HG03565 (cell line): ENCODE results near the gene CLCA2.

Experiments
- ATAC-seq: cut with Tn5 transposase; IDR thresholded peaks from one replicate; pipeline ENCODE4 v1.9.1; 2021; ENCODE audit warnings: mild to moderate bottlenecking, moderate library complexity; ENCODE audit not compliant: unreplicated experiment

Gene CLCA2, protein sequence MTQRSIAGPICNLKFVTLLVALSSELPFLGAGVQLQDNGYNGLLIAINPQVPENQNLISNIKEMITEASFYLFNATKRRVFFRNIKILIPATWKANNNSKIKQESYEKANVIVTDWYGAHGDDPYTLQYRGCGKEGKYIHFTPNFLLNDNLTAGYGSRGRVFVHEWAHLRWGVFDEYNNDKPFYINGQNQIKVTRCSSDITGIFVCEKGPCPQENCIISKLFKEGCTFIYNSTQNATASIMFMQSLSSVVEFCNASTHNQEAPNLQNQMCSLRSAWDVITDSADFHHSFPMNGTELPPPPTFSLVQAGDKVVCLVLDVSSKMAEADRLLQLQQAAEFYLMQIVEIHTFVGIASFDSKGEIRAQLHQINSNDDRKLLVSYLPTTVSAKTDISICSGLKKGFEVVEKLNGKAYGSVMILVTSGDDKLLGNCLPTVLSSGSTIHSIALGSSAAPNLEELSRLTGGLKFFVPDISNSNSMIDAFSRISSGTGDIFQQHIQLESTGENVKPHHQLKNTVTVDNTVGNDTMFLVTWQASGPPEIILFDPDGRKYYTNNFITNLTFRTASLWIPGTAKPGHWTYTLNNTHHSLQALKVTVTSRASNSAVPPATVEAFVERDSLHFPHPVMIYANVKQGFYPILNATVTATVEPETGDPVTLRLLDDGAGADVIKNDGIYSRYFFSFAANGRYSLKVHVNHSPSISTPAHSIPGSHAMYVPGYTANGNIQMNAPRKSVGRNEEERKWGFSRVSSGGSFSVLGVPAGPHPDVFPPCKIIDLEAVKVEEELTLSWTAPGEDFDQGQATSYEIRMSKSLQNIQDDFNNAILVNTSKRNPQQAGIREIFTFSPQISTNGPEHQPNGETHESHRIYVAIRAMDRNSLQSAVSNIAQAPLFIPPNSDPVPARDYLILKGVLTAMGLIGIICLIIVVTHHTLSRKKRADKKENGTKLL

DNA sequence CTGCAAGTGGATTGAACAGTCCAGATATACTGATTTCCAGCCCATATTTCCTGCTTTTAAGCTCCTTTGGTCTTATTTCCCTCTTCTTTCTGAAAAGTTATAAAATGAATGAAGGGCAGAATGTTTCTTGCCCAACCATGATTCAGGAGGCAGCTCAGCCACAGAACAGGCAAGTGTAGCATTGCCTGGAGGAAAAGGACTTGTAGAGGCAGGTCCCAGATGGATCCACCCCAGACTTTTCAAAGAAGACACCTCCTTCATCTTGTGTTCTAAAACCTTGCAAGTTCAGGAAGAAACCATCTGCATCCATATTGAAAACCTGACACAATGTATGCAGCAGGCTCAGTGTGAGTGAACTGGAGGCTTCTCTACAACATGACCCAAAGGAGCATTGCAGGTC lies at the start of gene CLCA2:
TSS of gene CLCA2 (plus strand) at position 299 of the 400 bp plus-strand sequence. CDS start at position 376, 77 bp downstream.
- no peak for ATAC-seq

DNA sequence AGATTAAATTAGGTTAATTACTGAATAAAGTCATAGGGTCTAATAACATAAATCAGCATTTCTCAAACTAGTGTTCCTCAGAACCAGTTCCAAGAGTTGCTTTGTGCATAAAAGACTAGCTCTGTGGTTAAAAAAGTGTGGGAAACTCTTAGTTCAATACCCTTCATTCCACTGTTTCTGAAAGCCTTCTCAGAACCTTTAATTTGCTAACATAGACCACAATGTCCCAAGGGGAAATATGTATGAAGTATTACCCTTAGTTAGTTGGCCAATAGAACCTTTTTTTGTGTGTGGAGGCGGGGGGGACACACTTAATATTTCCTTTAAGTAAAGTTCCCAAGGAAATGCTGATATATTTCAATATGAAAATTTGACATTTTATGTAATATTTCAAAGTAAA lies 48.3 kb upstream of the CLCA2 start:
- ATAC-seq: no peak

DNA sequence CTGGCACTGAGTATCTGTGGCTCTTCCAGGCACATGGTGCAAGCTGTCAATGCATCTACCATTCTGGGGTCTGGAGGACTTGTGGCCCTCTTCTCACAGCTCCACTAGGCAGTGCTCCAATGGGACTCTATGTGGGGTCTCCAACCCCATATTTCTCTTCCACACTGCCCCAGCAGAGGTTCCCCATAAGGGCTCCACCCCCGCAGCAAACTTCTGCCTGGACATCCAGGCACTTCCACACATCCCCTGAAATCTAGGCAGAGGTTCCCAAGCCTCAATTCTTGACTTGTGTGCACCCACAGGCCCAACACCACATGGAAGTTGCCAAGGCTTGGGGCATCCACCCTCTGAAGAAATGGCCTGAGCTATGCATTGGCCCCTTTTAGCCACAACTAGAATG lies 46.6 kb upstream of the CLCA2 start:
- ATAC-seq: no peak

DNA sequence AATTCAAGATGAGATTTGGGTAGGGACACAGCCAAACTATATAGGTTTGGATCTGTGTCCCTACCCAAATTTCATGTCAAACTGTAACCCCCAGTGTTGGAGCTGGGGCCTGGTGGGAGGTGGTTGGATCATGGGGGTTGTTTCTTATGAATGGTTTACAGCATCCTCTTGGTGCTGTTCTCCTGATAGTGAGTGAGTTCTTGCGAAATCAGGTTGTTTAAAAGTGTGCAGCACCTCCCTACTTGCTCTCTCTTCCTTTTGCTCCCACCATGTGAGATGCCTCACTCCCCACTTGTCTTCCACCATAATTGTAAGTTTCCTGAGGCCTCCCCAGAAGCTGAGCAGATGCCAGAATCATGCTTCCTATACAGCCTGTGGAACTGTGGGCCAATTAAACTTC lies 45.2 kb upstream of the CLCA2 start:
- ATAC-seq: no peak

DNA sequence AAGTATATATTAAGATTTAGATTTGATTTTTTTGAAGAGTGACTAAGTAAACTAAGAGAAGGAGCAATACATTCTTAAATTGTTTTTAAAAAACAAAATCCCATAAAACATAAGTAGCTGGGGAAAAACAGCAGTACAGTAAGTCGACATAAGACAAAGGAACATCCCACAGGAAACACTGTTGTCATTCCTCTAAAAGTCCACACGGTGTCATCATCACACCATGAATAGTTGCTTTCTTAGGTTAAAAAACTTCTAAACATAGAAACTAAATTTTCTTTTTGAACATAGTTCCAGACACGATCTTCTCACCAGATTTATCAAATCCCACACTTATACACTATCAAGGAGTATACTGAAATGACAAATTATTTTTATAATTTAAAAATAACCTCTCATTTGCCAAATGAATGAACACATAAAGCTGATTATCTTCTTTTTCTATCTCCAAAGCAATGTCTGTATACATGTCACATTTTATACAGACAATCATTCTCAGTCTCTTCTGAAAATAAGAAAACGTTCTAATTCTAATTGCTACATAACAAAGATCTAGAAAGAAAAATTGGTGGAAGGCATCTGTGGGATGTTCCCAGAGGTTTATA lies 43.6 kb upstream of the CLCA2 start:
- peak; percentile 73 for ATAC-seq

DNA sequence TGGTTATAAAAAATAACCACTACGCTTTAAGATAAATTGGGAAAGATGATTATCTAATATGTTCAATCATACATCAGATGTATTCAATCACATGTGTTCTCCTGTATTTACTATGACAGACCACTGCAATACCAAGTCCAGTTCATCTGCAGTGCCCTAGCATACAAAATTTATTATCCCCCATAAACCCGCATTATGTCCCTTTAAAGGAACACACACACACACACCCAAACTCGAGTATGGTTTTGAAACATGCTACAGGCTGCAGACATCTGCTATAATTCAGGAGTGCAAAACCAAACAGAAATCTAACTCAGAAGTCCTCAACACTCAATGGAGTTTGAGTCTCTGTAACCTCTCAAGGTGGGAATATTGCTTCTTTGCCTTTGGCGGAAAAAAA lies 42.7 kb upstream of the CLCA2 start:
- no peak for ATAC-seq

DNA sequence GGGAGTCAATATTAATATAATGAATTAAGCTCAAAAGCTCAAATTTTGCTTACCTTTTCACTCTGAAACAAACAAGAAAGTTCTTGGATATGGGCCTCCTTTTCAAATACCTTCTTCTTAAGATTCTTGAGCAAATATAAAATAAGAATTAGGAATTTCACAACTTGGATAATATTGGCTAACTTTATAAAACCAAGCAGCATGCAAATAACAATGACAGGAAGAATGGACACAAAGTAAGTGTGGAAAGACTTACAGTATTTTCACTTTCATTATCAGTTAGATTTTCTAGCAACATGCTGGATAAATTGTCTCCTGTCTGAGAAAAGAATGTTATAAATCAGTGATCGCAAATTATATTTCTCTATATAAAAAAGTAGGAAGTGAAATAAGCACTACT lies 41.1 kb upstream of the CLCA2 start:
- peak; percentile 42 for ATAC-seq

DNA sequence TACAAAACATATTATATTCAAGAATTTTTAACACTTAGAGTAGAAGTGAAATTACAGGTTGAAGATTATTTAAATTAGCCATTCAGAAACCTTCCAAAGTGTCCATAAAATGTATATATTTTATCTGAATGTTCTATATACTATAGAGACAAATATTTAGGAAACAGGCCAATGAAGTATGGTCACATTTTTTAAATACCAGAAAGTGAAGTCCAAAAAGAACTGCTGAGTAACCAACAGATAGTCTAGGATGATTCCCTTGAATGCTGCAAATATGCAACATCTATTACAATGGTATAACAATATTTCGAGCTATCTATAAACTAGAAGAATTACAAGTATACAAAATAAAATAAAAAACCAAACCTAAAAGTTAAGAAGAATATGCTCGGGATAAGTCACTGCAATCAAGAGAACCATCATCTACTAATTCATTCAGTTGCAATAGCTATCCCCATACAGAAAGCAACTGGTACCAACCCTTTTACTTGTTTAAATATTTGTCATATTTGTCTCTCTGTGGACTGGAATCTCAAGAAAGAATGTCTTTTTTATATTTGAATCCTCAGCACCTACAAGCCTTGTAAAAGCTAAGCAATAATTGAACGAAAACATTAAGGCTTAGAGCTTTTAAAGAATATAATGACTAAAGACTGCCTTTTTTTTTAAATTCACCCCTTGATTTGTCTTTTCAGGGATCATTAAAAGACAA lies 35.9 kb upstream of the CLCA2 start:
- no peak for ATAC-seq

DNA sequence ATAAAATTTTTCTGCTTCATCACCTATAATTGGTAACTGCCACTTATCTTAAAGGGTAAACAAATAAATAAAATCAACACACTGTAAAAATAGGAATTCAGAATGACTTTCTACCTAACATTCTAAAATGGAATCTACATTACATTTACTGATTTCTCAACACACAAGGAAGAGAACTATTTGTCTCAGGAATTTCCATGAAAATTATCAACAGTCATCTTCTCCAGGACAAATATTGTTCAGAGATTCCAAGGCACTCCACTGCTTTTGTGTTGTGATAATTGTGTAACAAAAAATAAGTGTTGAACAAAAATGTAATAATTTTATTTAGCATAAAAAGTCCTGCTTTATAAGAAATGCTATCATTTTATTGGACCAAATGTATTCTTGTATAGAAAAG lies 35.2 kb upstream of the CLCA2 start:
- ATAC-seq: no peak

DNA sequence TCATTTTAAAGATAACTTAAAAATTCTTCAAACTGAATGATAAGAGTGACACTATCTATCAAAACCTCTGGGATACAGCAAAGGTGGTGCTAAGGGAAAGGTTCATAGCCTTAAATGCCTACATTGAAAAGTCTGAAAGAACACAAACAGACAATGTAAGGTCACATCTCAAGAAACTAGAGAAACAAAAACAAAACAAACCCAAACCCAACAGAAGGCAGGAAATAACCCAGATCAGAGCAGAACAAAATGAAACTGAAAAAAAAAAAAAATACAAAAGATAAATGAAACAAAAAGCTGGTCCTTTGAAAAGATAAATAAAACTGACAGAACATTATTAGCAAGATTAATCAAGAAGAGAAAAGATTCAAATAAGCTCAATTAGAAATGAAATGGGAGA lies 34.7 kb upstream of the CLCA2 start:
- ATAC-seq: peak; percentile 75

DNA sequence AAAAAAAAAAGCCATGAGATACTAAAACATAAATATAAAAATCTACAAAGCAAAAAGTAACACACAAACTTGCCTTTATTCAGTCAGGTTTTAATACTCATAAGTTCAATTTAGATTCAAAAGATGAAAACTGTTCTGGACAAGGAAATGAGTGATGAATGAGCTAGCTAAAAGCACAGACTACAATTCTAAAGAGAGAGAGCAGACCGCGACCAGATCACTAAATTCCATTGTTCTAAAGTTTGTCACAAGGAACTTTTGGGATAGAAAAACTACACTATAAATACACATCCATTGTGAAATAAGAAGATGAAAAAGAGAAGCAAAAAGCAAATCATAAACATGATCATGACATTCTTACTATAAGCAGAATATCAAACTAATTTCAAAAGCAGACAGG lies 29.6 kb upstream of the CLCA2 start:
- ATAC-seq: no peak

DNA sequence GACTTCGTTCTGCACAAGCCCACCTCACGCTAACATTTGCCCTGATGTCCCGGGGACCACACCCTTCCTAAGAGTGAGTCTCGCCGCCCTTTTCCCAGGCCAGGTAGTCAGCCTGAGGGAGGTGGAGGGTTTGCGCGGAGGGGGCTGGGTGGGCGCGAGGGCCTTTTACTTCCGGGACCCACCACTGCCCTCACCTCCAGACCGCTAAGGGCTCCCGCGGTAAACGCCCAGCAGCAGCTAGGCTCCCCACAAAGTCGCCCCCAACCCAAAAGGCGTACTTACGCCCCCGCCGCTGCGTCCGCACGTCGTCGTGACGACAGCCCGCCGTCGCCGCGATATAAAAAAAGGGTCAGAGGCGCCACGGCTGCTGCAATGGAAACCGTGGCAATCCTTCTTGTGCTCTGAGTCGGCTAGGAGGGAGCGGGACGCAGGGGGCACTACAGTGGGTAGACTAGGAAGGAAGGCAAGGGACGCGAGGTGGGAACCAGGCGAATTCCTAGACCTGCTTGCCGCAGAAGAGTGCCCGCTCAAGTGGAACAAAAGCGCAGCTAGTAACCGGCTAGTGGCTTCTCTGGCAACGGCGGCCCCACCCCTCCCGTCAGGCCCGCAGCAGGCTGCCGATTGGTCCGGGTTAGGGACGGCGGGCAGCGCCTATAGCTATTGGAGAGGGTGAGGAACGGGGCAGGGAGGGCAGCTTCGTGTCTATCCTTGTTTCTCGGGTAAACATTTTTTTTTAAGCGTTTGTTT lies 28.0 kb upstream of the CLCA2 start, which contains the start of gene ODF2L:
TSS of gene ODF2L (minus strand) at position 573 of the 747 bp plus-strand sequence. CDS start 9,296 bp downstream, outside the sequence.
- ATAC-seq: peak; percentile 99

DNA sequence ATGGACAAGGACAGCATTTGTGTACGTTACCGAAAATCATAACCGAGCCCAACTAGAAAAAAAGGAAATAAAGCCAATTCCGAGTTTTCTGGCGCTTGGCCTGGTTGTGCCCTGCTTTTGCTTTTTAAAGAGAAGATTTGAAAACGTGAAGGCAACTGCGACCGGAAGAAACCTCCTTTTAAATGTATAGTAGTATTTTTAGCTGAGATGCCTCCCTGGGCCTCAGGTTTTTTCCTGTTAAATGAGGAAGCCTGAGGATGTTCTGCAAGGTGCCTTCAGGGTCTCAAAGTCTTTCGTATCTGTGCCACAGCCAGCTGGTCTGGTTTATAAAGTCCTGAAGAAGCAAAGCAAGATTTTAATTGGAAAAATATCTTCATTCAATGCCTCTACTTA lies 27.5 kb upstream of the CLCA2 start:
- peak; percentile 4 for ATAC-seq

DNA sequence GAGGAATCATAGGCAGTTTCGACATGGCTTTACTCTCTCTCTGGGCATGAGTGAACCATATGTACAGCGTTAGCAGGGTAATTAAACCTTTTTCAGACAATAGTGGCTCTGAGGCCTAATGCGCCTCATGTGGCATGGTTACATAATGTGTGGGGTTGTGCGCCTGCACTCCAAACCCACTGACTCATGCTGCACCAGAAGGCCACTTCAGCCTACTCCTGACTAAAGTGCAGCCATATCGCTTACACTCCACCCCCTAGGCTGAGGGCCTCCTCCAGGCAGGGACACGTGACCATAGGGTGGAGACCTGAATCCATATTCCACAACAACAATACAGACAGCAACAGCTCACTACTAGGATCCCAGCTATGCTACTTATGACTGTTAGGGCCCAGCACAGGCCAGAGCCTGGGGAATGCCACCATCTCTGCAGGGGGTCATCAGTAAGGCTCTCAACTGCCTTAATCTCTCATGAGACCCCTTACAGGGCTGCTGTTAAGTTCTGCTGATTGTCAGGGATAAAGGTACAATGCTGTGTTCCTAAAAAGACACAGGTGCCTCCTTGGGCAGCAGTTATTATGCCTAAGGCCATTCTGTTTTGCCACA lies 14.5 kb upstream of the CLCA2 start:
- ATAC-seq: no peak

DNA sequence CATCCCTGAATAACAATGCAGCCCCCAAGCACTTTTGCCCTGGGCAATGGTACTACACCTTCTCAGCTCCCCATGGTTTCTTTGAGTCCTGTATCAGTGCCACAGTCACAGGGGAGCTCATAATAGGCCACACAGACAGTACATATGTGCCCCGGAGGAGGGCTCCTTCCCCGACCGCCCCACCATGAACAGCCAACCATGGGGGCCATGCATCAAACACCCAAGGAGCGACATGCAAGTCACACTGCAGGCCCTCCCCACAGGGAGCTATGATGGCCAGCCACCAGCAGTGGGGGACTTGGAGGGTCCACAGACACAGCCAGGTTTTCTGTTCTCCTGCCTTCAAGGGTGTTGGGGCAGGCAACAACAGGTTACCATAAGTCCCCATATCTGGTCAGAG lies 13.1 kb upstream of the CLCA2 start:
- ATAC-seq: no peak

DNA sequence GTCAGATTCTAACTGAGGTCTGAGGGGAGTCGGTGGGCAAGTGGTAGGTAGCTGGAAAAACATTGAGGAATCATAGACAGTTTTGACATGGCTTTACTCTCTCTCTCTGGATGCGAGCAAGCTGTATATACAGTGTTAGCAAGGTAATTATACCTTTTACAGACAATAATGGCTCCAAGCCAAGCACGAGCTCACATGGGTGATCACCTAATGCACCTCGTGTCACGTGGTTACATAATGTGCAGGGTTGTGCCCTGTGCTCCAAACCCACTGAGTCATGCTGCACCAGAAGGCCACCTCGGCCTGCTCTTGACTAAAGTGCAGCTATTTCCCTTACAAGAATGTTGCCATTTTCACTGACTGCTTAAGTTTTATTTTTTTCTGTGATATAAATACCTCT lies 7.6 kb upstream of the CLCA2 start:
- ATAC-seq: no peak

DNA sequence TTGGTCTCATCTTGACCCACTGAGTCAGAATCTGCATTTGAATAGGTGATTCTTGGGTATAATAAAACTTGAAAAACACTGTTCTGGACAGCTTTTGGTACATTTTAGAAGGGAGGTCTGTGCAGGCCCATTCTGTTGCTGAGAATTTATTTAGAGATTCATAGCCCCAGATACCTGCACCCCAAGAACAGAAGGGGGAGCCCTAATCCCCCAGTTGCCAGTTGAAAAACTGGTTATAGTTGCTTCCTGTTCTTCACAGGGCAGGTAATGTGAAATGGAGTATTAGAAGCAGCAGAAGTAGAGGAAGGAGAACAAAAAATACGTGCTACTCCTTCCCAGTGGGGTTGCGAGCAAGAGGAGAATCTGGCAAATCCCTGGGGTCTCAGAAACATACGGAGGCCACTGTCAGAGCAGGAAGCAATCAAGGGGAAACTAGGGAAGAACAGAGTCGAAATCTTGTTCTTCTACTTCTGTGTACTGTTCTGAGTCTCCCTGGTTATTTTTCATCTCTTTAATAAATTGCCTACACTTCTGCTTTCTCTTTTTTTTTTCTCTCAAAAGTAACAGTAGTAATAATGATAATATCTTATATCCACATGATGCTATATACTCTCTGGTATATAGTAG lies 4.6 kb upstream of the CLCA2 start:
- peak; percentile 88 for ATAC-seq

DNA sequence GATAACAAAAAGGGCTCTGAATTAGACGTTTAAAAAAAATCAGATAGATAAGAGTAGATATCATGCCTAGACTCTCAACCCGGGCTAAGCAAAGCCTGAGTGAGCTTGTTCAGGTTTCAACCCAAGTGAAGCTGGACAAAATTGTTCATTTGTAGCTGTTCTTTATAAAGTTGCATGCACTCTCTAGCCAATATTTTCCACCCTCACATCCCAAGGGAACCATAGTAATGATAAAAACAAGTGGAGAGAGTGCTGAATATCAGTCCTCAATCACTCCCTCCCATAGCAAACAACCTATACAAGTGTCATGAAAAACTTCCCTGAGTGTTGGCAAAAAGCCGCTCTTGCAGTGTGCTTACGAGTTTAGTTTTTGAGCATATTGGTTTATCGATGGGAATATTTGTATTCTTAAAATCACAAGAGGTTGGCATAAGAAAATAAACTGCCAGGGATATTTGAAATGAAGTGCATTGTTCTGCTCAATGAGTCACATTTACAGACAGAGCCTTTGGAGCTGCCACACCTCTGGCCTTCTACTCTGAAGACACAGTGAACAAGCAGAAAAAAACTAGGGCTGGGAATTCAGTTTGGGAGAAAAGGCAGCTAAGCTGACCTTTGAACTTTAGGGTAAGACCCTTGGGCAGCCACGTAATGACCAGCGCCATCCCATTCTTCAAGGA lies 2.2 kb upstream of the CLCA2 start:
- ATAC-seq: no peak

DNA sequence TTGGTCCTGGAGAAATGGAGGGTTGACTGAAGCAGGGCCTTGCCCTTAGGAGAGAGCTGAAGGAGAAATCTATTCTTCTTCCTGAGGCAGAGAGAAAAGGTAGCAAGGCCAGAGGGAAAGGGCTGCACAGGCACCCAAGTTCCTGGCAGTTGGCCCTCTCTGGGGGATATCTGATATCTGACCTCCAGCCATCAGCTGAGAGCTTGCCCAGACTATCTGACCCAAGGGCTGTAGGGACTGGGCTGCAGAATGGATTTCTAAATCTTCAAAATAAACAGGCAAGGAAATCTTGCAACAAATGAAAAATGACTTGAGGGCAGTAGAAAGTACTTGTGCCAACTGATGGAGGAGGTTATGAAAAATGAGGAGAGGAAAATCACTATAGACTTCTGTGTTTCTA lies 498 bp upstream of the CLCA2 start:
- ATAC-seq: no peak
